IgD-negative memory B cell (primary cell): ENCODE results near the gene PPP1CC. TPM values are rescaled to one million over a fixed set of nuclear protein-coding genes. Genes with fewer than 3 reads are reported as not detected.
"Not testable (repeated sequence)": the region's sequence is repeated elsewhere in the genome, so short reads cannot be mapped to it uniquely, and the experiment has no call there.

Source experiments
- H3K27ac Mint-ChIP-seq, 3 donors: one replicate each; pipeline ENCODE4 v1.8.0; 2020 to 2022; ENCODE audit warnings: mild to moderate bottlenecking in 3 of 3, mixed read lengths in 3 of 3, moderate library complexity in 1 of 3
- H3K27me3 Mint-ChIP-seq: one replicate; pipeline ENCODE4 v1.8.0; 2021; ENCODE audit warnings: mixed read lengths
- H3K36me3 Mint-ChIP-seq: one replicate; pipeline ENCODE4 v1.8.0; 2020; ENCODE audit warnings: mild to moderate bottlenecking, mixed read lengths
- H3K4me1 Mint-ChIP-seq, 3 donors: one replicate each; pipeline ENCODE4 v1.8.0; 2020 to 2022; ENCODE audit warnings: mixed read lengths in 3 of 3, mild to moderate bottlenecking in 1 of 3
- H3K4me3 Mint-ChIP-seq, 4 donors: one replicate each; pipeline ENCODE4 v1.8.0; 2020 to 2022; ENCODE audit warnings: mild to moderate bottlenecking in 4 of 4, mixed read lengths in 4 of 4, moderate library complexity in 3 of 4
- H3K9me3 Mint-ChIP-seq, 3 donors: one replicate each; pipeline ENCODE4 v1.8.0; 2020 to 2021; ENCODE audit warnings: mixed read lengths in 3 of 3, mild to moderate bottlenecking in 1 of 3
- polyA plus RNA-seq: library from polyadenylated mRNA; unstranded; fragments of 300-500 nt; fragmentation: Illumina TruSeq; gene quantifications from one replicate; pipeline ENCODE4 v1.2.3, GENCODE V29; 2021

The PPP1CC gene
- polyA plus RNA-seq, 1 donor from 2014 or later, result 184 TPM

DNA sequence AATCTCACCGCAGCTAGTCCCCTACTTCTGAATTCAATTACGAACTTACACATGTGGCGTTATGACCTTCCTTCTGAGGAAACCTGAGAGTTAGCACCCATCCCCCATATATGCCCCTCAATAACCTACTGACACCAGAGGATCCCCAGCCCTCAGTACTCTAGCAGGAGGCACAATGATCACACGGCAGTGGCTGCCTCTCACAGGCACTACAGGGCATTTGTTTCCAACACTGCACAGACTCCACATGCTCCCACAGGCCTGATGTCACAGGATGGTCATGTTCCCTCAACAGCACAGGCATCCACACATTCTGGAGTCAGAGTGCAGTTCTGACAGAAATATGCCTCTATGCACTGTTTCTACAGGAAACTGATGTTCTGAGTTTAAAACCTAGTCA is 17.4 kb downstream of the PPP1CC start:
- peak overlapping the region in 2 of 3 donors; percentile 46 to 80 for H3K27ac Mint-ChIP-seq
- no peaks in the 10 kb centered on the region for H3K9me3 Mint-ChIP-seq
- no peaks in the 10 kb centered on the region for H3K27me3 Mint-ChIP-seq
- peak overlapping the region in 1 of 4 donors; percentile 15 for H3K4me3 Mint-ChIP-seq
- H3K36me3 Mint-ChIP-seq, result peaks cover 10% of the 10 kb centered on the region
- peaks cover 22 to 31% (median 31%) of the 10 kb centered on the region in 3 donors for H3K4me1 Mint-ChIP-seq

DNA sequence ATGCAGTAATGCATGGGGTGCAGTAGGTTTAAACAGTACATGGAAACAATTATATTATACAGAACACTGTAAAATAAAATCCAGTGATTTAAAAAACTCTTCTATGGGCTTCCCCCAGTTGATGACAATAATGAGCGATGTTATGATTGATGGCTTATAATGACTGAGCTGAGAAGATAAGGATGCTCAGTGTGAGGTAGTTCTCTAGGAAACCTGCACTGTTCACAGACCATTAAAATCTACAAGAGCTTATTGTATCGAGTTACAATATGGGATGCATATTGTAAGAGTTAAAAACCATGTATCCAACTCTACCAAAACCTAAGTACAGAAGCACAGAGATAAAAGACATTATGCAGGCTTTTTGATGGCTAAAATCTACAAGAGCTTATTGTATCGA is 19.8 kb downstream of the PPP1CC start:
- H3K4me3 Mint-ChIP-seq, H3K27me3 Mint-ChIP-seq, H3K9me3 Mint-ChIP-seq, H3K36me3 Mint-ChIP-seq: not testable (repeated sequence)
- peak overlapping the region in 1 of 3 donors; percentile 12 for H3K27ac Mint-ChIP-seq
- peaks cover 27 to 38% (median 36%) of the 10 kb centered on the region in 3 donors for H3K4me1 Mint-ChIP-seq

DNA sequence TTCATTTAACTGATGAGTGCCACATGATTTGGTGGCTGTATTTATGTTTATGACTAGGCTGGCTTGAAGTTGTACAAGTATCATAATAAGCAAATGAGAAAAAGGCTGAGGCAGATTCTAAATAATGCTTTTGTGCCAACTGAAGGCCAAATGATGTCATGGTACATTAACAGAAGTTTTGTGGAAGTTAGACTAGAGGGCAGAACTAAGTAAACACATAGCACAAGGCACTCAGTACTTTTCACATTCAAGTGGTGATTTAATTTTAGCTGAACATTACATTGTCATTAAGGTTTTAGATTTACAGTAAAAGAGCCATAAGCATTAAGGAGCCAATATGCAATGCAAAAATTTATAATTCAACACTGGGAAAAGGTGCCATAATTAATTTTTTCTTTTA is 21.1 kb downstream of the PPP1CC start:
- no peak overlapping the region for H3K4me3 Mint-ChIP-seq

DNA sequence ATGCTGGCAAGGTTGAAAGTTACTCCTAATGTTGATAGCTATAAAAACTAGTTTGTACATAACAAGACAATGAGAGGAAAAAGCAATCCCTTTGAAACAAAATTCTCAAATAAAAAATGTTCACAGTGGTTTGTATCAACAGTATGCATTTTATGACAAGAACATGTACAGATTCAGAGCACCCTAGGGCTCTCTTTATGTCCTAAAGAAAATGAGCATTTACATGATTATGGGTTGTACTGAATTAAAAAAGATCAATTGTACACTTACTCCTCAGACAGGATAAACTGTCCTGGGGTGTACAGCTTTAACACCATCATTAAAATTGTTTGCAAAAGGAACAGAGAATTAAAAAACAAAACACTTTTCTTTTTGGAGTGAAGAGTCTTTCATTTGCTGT is 22.2 kb downstream of the PPP1CC start:
- Mint-ChIP-seq H3K9me3 (no peaks in the 10 kb centered on the region), H3K36me3 (peaks cover 5% of the 10 kb centered on the region), H3K27ac (peak overlapping the region in 1 of 3 donors; percentile 60), H3K27me3 (no peaks in the 10 kb centered on the region), H3K4me1 (peaks cover 17 to 28% (median 22%) of the 10 kb centered on the region in 3 donors), H3K4me3 (no peak overlapping the region)

More for the DNA sequence above, 21.1 kb downstream of the PPP1CC start:
- H3K4me1 Mint-ChIP-seq, result peaks cover 22 to 35% (median 31%) of the 10 kb centered on the region in 3 donors
- H3K27me3 Mint-ChIP-seq, result no peaks in the 10 kb centered on the region
- H3K27ac Mint-ChIP-seq, result peak overlapping the region in 1 of 3 donors; percentile 15
- H3K9me3 Mint-ChIP-seq, result no peaks in the 10 kb centered on the region
- H3K36me3 Mint-ChIP-seq, result peaks cover 8% of the 10 kb centered on the region

DNA sequence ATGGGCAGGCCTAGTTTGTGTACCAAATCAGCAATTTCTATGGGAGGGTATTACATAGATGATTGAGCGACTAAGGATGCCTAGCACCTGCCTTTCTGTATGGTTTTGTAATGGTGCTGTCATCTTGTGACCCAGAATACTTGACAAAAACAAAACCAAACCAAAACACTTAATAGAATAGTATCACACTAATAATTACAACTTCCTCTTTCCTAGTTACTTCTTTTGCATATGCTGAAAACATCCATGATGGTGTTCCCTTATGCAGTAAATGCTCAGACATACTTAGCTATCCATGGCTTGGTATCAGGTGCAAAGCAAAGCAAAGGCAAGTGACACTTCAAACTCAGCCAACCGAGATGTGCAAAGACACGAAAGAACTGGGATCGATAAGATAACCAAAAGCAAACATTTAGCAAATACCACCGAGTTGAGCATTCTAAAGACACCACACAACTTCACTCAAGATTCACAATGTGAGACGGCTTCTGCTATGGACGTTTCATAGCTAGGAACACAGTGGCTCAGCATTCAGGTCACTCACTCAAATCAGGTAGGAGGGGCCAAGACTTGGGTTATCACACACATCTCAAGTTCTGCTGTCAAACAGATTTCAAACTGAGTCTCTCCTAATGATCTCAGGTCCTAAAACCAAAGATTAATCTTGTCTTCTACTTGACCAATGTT is 24.3 kb downstream of the PPP1CC start:
- Mint-ChIP-seq H3K27ac (peak overlapping the region; percentile 85 to 95 (median 94)), H3K36me3 (peaks cover 9% of the 10 kb centered on the region), H3K4me1 (peaks cover 14 to 22% (median 19%) of the 10 kb centered on the region in 3 donors), H3K9me3 (no peaks in the 10 kb centered on the region), H3K4me3 (peak overlapping the region in 3 of 4 donors; percentile 8 to 83 (median 44)), H3K27me3 (no peaks in the 10 kb centered on the region)

DNA sequence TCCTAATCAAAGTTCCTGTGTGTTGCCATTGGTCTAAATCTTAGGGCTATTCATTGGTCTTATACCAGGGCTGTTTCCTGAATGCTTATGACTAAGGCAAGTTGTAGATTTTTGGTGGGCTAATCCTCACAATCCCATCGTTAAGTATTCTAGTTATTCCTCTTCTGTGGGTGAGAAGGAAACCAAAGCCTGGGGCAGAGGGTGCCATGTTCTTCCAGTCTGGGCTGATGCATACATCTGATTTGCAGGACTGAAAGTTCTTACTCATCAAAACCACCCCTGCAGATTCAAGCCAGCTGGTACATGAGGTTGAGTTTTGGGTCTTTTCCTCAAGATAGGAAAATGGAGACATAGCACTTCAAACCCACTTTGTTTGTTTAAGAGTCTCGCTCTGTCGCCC is 25.7 kb downstream of the PPP1CC start:
- Mint-ChIP-seq H3K4me1 (peaks cover 18 to 24% (median 24%) of the 10 kb centered on the region in 3 donors), H3K9me3 (no peaks in the 10 kb centered on the region), H3K27ac (peak overlapping the region; percentile 85 to 95 (median 94)), H3K36me3 (peaks cover 7% of the 10 kb centered on the region), H3K4me3 (no peak overlapping the region), H3K27me3 (no peaks in the 10 kb centered on the region)

DNA sequence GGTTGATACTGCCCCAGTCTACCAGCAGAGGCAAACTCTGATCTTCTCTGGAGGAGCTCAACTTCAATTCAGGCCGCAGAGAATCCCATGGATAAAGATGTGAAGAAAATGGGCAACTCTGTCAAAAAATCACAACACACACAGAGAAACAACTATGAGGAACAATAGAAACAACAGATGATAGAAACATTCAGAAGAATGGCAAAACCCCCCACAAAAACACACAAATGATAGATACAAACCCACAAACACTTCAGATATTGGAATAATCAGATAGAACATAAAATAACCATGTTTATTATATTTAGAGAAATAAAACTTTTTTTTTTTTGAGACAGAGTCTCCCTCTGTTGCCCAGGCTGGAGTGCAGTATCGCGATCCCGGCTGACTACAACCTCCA is 33.8 kb downstream of the PPP1CC start:
- Mint-ChIP-seq H3K27ac (peak overlapping the region in 1 of 3 donors; percentile 25), H3K36me3 (peaks cover 2% of the 10 kb centered on the region), H3K4me3 (no peak overlapping the region), H3K27me3 (no peaks in the 10 kb centered on the region), H3K4me1 (peaks cover 10 to 17% (median 14%) of the 10 kb centered on the region in 3 donors), H3K9me3 (no peaks in the 10 kb centered on the region)

DNA sequence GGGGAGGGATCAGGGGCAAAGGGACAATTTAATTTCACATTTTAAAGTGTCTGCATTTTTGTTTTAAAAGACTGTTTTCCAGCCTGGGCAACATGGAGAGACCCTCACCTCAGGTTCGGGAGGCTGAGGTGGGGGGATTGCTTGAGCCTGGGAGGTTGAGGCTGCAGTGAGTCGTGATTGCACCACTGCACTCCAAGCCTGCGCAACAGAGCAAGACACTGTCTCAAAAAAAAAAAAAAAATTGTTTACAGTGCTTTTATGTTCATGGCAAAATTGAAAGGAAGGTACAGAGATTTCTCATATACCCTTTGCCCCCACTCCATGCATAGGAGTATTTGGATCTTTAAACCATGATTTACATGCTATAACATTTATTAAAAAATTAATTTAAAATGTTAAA is 37.4 kb downstream of the PPP1CC start:
- Mint-ChIP-seq H3K27ac (no peak overlapping the region), H3K27me3 (no peaks in the 10 kb centered on the region), H3K4me1 (peaks cover 6 to 12% (median 10%) of the 10 kb centered on the region in 3 donors), H3K9me3 (no peaks in the 10 kb centered on the region), H3K36me3 (peaks cover 2% of the 10 kb centered on the region), H3K4me3 (no peak overlapping the region)

DNA sequence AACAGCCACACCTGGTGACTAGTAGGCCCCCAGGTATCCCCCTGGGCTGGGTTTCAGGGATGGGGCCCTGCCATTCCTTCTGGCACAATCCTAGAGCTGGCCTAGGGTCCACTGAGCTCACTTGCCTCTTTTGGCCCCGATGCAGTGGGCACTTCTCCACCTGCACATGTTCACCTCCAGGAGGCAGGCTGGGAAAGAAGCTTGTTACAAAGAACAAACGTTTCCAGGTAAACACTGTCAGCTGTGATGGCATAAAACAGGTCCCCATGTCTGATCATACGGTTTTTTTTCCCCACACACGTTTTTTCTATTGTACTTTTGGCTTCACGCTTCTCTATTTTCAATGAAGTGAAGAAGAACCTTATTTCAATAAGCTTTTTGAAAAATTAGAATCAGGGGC is 37.9 kb downstream of the PPP1CC start:
- Mint-ChIP-seq H3K4me1 (peaks cover 6 to 12% (median 10%) of the 10 kb centered on the region in 3 donors), H3K36me3 (no peaks in the 10 kb centered on the region), H3K9me3 (no peaks in the 10 kb centered on the region), H3K27ac (no peak overlapping the region), H3K4me3 (no peak overlapping the region), H3K27me3 (no peaks in the 10 kb centered on the region)

DNA sequence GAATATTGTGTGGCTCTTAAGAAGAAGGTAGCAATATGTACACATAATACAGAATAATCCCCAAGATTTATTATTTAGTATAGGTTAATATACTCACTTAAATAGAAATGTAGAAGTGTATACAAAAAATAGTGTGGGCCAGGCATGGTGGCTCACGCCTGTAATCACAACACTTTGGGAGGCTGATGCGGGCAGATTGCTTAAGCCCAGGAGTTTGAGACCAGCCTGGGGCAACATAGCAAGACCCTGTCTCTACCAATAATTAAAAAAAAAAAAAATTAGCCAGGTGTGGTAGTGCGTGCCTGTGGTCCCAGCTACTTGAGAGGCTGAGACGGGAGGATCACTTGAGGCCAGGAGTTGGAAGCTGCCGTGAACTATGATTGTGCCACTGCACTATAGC is 38.5 kb downstream of the PPP1CC start:
- Mint-ChIP-seq H3K36me3 (no peaks in the 10 kb centered on the region), H3K27ac (no peak overlapping the region), H3K4me3 (no peak overlapping the region), H3K4me1 (peaks cover 8 to 12% (median 10%) of the 10 kb centered on the region in 3 donors), H3K27me3 (no peaks in the 10 kb centered on the region), H3K9me3 (no peaks in the 10 kb centered on the region)

DNA sequence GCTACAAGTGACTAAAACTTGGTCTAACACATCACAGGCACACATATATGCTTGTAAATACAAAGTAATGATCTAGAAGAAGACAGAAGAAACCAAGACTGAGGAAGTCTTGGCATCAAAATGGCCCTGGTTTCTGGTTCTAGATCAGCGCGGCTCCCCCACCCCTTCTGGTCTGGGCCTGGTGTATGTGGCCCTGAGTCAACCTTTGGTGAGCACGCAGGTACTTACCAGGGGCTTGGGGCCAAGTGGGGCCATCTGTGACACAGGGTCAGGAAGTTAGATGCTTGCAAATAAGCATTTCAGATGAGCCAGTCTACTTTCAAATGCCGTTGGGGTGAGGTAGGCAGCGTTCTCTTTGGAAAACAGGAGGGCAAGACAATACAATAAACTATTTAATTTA is 40.6 kb downstream of the PPP1CC start:
- H3K4me1 Mint-ChIP-seq, result peaks cover 14 to 20% (median 16%) of the 10 kb centered on the region in 3 donors
- no peak overlapping the region for H3K27ac Mint-ChIP-seq
- no peaks in the 10 kb centered on the region for H3K36me3 Mint-ChIP-seq
- no peaks in the 10 kb centered on the region for H3K9me3 Mint-ChIP-seq
- H3K27me3 Mint-ChIP-seq, result no peaks in the 10 kb centered on the region
- no peak overlapping the region for H3K4me3 Mint-ChIP-seq

DNA sequence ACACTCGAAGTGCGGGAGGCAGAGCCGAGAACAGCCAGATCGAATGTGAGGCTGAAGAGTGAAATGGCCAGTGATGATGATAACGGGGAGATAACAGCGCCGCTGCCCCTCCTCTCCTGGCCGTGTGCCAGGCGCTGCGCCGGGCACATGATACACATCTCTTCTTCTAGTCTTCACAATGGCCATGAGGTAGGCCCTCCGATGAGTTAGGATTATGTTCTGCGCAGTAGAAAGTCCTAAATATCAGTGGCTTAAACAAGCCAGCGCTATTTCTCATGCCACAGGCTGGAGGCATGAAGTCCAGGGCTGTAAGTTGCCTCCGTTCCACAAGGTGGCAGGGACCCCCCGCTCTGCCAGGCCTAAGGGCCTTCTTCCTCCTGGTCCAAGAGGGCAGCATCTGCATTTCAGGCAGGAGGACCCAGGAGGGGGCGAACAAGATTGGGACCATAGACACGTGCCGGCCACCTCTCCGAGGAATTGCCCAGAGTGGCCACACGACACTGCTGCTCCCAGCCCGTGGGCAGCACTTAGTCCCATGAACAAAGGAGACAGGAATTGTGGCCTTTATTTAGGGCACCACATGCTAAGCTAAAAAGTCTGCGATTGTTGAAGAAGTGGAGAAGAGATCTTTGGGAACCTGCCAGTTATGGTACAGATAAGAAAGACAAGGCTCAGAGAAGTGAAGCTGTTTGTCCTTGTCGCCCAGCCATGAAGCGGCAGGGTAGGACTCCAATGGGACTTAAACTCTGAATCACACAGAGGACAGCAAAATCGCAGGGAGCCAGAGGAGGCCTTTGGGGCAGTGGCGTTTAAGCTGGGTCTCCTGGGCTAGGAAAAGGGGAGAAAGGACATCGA is 42.9 kb downstream of the PPP1CC start:
- peaks cover 16 to 22% (median 20%) of the 10 kb centered on the region in 3 donors for H3K4me1 Mint-ChIP-seq
- H3K4me3 Mint-ChIP-seq, result no peak overlapping the region
- no peaks in the 10 kb centered on the region for H3K9me3 Mint-ChIP-seq
- peak overlapping the region in 1 of 3 donors; percentile 62 for H3K27ac Mint-ChIP-seq
- H3K36me3 Mint-ChIP-seq, result peaks cover 2% of the 10 kb centered on the region
- no peaks in the 10 kb centered on the region for H3K27me3 Mint-ChIP-seq

DNA sequence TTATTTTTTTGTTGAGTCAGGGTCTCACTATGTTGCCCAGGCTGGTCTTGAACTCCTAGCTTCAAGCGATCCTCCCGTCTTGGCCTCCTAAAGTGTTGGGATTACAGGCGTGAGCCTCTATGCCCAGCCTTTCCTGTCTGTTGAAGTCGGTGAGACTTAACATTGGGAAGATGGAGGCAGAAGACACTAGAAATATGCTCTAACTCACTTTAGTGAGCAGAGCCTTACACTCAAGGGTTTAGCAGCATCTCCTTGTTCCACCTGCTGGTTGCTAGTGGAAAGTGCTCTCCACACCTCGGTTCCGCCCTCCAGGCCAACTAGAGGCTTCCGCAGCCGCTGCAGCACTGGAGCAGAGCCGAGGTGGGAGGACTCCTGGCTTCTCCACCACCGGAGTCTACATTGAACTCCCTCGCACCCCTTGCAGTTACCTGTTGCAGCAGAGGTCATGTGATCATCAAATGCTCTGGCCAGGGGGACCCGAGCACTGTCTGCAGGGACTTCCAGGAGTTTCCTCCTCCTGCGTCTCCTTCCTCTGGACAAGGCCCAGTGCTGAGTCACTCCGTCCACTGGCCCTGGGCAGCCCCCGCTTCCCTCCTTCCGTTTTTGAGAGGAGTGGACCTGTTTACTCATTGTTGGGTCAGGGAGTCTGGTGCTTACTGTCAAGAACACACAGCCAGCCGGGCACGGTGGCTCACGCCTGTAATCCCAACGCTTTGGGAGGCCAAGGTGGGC is 44.4 kb downstream of the PPP1CC start:
- H3K27me3 Mint-ChIP-seq, result no peaks in the 10 kb centered on the region
- peaks cover 24 to 32% (median 29%) of the 10 kb centered on the region in 3 donors for H3K4me1 Mint-ChIP-seq
- H3K27ac Mint-ChIP-seq, result peak overlapping the region in 2 of 3 donors; percentile 10 to 89
- H3K4me3 Mint-ChIP-seq, result peak overlapping the region; percentile 5 to 82 (median 36)
- H3K9me3 Mint-ChIP-seq, result no peaks in the 10 kb centered on the region
- H3K36me3 Mint-ChIP-seq, result peaks cover 2% of the 10 kb centered on the region

DNA sequence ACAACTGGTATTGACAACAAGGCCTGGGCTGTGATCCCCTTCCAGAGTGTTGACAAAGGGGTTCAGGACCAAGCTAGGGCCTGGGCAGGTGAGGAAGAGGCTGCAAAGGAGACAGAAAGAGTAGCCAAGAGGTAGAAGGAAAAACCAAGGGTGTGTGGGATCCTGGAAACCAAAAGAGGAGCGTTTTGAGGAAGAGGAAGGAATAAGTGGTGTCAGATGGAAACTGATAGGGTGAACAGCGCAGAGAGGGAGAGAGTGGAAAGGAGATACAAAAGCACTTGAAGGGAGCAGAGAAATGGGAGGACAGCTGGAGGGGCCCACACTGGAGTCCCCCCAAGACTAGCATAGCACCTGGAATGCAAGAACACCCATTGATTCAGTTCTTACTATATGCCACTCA is 45.5 kb downstream of the PPP1CC start:
- Mint-ChIP-seq H3K9me3 (no peaks in the 10 kb centered on the region), H3K27me3 (no peaks in the 10 kb centered on the region), H3K4me3 (peak overlapping the region in 1 of 4 donors; percentile 82), H3K36me3 (peaks cover 2% of the 10 kb centered on the region), H3K27ac (peak overlapping the region in 2 of 3 donors; percentile 21 to 78), H3K4me1 (peaks cover 24 to 32% (median 29%) of the 10 kb centered on the region in 3 donors)

DNA sequence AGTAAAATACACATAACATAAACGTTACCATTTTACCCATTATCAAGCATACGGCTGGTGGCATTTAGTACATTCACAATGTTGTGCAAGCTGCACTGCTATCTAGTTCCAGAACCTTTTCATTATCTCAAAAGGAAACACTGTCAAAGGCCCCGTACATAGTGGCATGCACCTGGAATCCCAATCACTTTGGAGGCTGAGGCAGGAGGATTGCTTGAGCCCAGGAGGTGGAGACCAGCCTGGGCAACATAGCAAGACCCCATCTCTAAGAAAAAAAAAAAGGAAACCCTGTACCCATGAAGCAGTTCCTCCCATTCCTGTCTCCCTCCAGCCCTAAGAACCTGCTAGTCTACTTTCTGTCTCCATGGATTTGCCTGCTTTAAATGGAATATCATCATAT is 46.4 kb downstream of the PPP1CC start:
- no peak overlapping the region for H3K4me3 Mint-ChIP-seq
- H3K27me3 Mint-ChIP-seq, result no peaks in the 10 kb centered on the region
- H3K36me3 Mint-ChIP-seq, result peaks cover 2% of the 10 kb centered on the region
- peaks cover 31 to 40% (median 36%) of the 10 kb centered on the region in 3 donors for H3K4me1 Mint-ChIP-seq
- no peak overlapping the region for H3K27ac Mint-ChIP-seq
- no peaks in the 10 kb centered on the region for H3K9me3 Mint-ChIP-seq
